Measurements from ENCODE around the gene S100A5.

Gene S100A5

DNA sequence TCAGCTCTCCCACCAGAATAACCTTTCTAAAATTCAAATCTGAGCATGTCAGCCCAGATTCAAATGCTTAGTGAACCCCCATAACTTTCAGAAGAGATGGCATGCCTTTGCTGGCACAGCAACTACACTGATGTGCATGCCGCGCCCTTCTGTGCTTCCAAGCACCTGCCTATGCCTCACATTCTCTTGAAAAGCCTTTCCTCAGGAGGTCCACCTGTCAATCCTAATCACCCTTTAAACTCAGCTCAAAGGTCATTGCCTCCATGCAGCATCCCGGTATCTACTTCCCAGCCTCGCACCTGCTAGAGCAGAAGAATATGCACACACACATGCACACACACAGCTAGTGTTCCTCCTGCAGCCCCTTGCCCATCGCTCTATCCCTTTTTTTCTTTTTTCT lies 30.1 kb upstream of the S100A5 start:
- no peak for DNase-seq (ENCODE audit: extremely low spot score)
- TF ChIP-seq ELF4 (IDR thresholded peaks at IDR 0.05) (no peak), SUZ12 (IDR thresholded peaks at IDR 0.05) (no peak), BHLHE40 (IDR thresholded peaks at IDR 0.05; ENCODE audit: borderline replicate concordance) (no peak), NFRKB (IDR thresholded peaks at IDR 0.05) (no peak), HDGF (IDR thresholded peaks at IDR 0.05; ENCODE audit: borderline replicate concordance) (no peak), ZNF384 (IDR thresholded peaks at IDR 0.05) (no peak), LEF1 (IDR thresholded peaks at IDR 0.05; ENCODE audit: borderline replicate concordance) (no peak), L3MBTL2 (conservative IDR thresholded peaks at IDR 0.05) (no peak), SP1 (IDR thresholded peaks at IDR 0.05) (no peak), ARNT (IDR thresholded peaks at IDR 0.05) (no peak)
- ChIA-PET POLR2A (interaction anchor here (1.6 to 1.7 kb wide), 2 partner anchors 56 to 63 kb away, joined by 7 to 8 read pairs; partner anchors contain the start of genes CHTOP, S100A1 and S100A13), CTCF (interaction anchor here (1.4 to 5.8 kb wide), 3 partner anchors 38 to 63 kb away, joined by 3 to 60 read pairs (median 15); partner anchors contain the start of genes CHTOP, S100A1 and S100A13)

GRCh38 chr1:153569465-153569864 lies 28.7 kb upstream of the S100A5 start:
- TF ChIP-seq ARNT (IDR thresholded peaks at IDR 0.05) (no peak), LEF1 (IDR thresholded peaks at IDR 0.05; ENCODE audit: borderline replicate concordance) (no peak), SP1 (IDR thresholded peaks at IDR 0.05) (no peak), ZNF384 (IDR thresholded peaks at IDR 0.05) (no peak), FOXK2 (IDR thresholded peaks at IDR 0.05) (no peak), TARDBP (IDR thresholded peaks at IDR 0.05) (no peak), BHLHE40 (IDR thresholded peaks at IDR 0.05; ENCODE audit: borderline replicate concordance) (no peak), CTBP1 (IDR thresholded peaks at IDR 0.05; ENCODE audit: borderline replicate concordance) (no peak), L3MBTL2 (conservative IDR thresholded peaks at IDR 0.05) (no peak), HDGF (IDR thresholded peaks at IDR 0.05; ENCODE audit: borderline replicate concordance) (no peak), SUZ12 (IDR thresholded peaks at IDR 0.05) (no peak), FOXA1 (IDR thresholded peaks at IDR 0.05) (no peak)
- TF ChIP-seq, protein P1, sequence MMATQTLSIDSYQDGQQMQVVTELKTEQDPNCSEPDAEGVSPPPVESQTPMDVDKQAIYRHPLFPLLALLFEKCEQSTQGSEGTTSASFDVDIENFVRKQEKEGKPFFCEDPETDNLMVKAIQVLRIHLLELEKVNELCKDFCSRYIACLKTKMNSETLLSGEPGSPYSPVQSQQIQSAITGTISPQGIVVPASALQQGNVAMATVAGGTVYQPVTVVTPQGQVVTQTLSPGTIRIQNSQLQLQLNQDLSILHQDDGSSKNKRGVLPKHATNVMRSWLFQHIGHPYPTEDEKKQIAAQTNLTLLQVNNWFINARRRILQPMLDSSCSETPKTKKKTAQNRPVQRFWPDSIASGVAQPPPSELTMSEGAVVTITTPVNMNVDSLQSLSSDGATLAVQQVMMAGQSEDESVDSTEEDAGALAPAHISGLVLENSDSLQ (IDR thresholded peaks at IDR 0.05), result no peak

GRCh38 chr1:153568367-153569099 lies 27.8 kb upstream of the S100A5 start:
- peak; percentile 95 for DNase-seq (ENCODE audit: extremely low spot score)
- no peak for TF ChIP-seq TARDBP (IDR thresholded peaks at IDR 0.05)
- TF ChIP-seq, protein P1 (IDR thresholded peaks at IDR 0.05), result peak; percentile 41
- no peak for TF ChIP-seq FOXA1 (IDR thresholded peaks at IDR 0.05)
- ChIA-PET POLR2A (interaction anchor here (0.6 to 2.1 kb wide), 14 partner anchors 8 to 213 kb away, joined by 3 to 13 read pairs (median 5); partner anchors contain the start of genes CHTOP and S100A13), CTCF (interaction anchor here (0.6 to 5.8 kb wide), 13 partner anchors 9 to 76 kb away, joined by 3 to 60 read pairs (median 8); partner anchors contain the start of genes S100A1, S100A13 and S100A4)

More at GRCh38 chr1:153569465-153569864, 28.7 kb upstream of the S100A5 start:
- ChIA-PET CTCF (interaction anchor here (0.9 to 5.8 kb wide), 6 partner anchors 25 to 65 kb away, joined by 3 to 60 read pairs (median 12); partner anchors contain the start of genes CHTOP, S100A1, S100A13 and S100A4), POLR2A (interaction anchor here (1.6 to 2.1 kb wide), 3 partner anchors 58 to 65 kb away, joined by 7 to 13 read pairs (median 8); partner anchors contain the start of genes CHTOP, S100A1 and S100A13)
- no peak for DNase-seq (ENCODE audit: extremely low spot score)

- no peak for DNase-seq (ENCODE audit: extremely low spot score)
- ChIA-PET CTCF (interaction anchor here (0.6 to 5.8 kb wide), 12 partner anchors 8 to 75 kb away, joined by 3 to 60 read pairs (median 7); partner anchors contain the start of genes S100A1, S100A13 and S100A4), POLR2A (interaction anchor here (0.6 to 2.1 kb wide), 14 partner anchors 9 to 213 kb away, joined by 3 to 13 read pairs (median 5); partner anchors contain the start of genes CHTOP and S100A13)
- no peak for TF ChIP-seq ZNF384 (IDR thresholded peaks at IDR 0.05)
- no peak for TF ChIP-seq BHLHE40 (IDR thresholded peaks at IDR 0.05; ENCODE audit: borderline replicate concordance)
- no peak for TF ChIP-seq SUZ12 (IDR thresholded peaks at IDR 0.05)
- TF ChIP-seq, protein P1 (IDR thresholded peaks at IDR 0.05), result no peak
- TF ChIP-seq ELF4 (IDR thresholded peaks at IDR 0.05), result no peak
- no peak for TF ChIP-seq SP1 (IDR thresholded peaks at IDR 0.05)
- no peak for TF ChIP-seq L3MBTL2 (conservative IDR thresholded peaks at IDR 0.05)
- TF ChIP-seq TARDBP (IDR thresholded peaks at IDR 0.05), result no peak
- no peak for TF ChIP-seq FOXM1 (IDR thresholded peaks at IDR 0.05; ENCODE audit: borderline replicate concordance)
- TF ChIP-seq CTBP1 (IDR thresholded peaks at IDR 0.05; ENCODE audit: borderline replicate concordance), result no peak
- TF ChIP-seq FOXA1 (IDR thresholded peaks at IDR 0.05), result no peak
- no peak for TF ChIP-seq NFRKB (IDR thresholded peaks at IDR 0.05)
- no peak for TF ChIP-seq LEF1 (IDR thresholded peaks at IDR 0.05; ENCODE audit: borderline replicate concordance)
These were observed 27.1 kb upstream of the S100A5 start for GRCh38 chr1:153567621-153568366.

All from HEK293T (cell line).